Measurements from ENCODE around the gene KCNAB2. TPM values are rescaled to one million over a fixed set of nuclear protein-coding genes. Genes with fewer than 3 reads are reported as not detected.

Gene KCNAB2
- total RNA-seq, 2 experiments from 2014 or later = 290 to 299 TPM

DNA sequence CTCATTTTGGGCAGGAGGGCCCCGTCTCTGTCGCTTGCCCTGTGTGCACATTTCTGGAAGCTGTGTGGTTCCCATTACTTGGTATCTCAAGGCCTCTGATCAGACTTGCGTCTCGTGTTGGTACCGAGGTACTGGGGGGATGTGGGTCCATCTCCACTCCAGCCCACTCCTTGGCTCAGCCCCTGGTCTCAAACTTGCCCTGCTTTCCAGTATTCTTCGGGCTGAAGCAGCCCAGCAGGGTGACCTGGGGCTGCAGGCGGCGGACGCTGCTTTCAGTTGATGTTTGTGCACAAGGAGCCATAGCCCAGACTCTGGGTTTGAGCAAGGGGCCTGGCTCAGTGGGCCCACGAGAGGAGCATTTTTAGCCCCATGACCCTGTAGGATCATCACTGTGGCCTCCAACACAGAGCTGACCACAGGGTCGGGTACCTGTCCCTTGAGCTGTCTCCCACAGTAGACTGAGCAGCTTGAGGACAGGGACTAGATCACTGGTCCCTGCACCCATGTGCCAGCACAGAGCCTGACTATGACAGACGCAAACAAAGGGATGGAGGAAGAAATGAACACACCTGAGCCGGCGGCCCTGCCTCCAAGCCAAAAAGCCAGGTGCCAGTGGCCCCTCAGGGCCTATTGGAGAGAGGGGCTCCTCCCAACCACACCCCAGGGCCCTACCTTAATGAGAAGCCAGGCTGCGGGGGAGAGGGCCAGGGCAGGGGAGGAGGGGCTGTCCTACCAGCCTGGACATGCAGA lies 87.6 kb downstream of the KCNAB2 start:
- H3K4me3 Mint-ChIP-seq = no peak overlapping the region
- ChIA-PET POLR2A (no interaction called here), CTCF (no interaction called here)
- intact Hi-C loops (cut with micrococcal nuclease) = no loop called here
- DNase-seq = no peak
- H3K9me3 Mint-ChIP-seq = no peaks in the 10 kb centered on the region
- no peak overlapping the region for H3K27ac Mint-ChIP-seq
- no peak for ATAC-seq
- no peaks in the 10 kb centered on the region for H3K4me1 Mint-ChIP-seq (ENCODE audit: low read depth)
- no peaks in the 10 kb centered on the region for H3K27me3 Mint-ChIP-seq
- no peaks in the 10 kb centered on the region for H3K36me3 Mint-ChIP-seq (ENCODE audit: low read depth)
- TF ChIP-seq, protein P1, sequence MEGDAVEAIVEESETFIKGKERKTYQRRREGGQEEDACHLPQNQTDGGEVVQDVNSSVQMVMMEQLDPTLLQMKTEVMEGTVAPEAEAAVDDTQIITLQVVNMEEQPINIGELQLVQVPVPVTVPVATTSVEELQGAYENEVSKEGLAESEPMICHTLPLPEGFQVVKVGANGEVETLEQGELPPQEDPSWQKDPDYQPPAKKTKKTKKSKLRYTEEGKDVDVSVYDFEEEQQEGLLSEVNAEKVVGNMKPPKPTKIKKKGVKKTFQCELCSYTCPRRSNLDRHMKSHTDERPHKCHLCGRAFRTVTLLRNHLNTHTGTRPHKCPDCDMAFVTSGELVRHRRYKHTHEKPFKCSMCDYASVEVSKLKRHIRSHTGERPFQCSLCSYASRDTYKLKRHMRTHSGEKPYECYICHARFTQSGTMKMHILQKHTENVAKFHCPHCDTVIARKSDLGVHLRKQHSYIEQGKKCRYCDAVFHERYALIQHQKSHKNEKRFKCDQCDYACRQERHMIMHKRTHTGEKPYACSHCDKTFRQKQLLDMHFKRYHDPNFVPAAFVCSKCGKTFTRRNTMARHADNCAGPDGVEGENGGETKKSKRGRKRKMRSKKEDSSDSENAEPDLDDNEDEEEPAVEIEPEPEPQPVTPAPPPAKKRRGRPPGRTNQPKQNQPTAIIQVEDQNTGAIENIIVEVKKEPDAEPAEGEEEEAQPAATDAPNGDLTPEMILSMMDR (IDR thresholded peaks at IDR 0.05) = no peak

- CTCF ChIA-PET = no interaction called here
- H3K36me3 Mint-ChIP-seq (ENCODE audit: low read depth) = no peaks in the 10 kb centered on the region
- H3K4me3 Mint-ChIP-seq = no peak overlapping the region
- H3K9me3 Mint-ChIP-seq = no peaks in the 10 kb centered on the region
- no peaks in the 10 kb centered on the region for H3K4me1 Mint-ChIP-seq (ENCODE audit: low read depth)
- POLR2A ChIA-PET = no interaction called here
- TF ChIP-seq, protein P1 (IDR thresholded peaks at IDR 0.05) = no peak
- intact Hi-C loops (cut with micrococcal nuclease) = no loop called here
- no peak overlapping the region for H3K27ac Mint-ChIP-seq
- no peak for ATAC-seq
- DNase-seq = no peak
- no peaks in the 10 kb centered on the region for H3K27me3 Mint-ChIP-seq
These were observed 88.5 kb downstream of the KCNAB2 start for GRCh38 chr1:6134206-6134605.

DNA sequence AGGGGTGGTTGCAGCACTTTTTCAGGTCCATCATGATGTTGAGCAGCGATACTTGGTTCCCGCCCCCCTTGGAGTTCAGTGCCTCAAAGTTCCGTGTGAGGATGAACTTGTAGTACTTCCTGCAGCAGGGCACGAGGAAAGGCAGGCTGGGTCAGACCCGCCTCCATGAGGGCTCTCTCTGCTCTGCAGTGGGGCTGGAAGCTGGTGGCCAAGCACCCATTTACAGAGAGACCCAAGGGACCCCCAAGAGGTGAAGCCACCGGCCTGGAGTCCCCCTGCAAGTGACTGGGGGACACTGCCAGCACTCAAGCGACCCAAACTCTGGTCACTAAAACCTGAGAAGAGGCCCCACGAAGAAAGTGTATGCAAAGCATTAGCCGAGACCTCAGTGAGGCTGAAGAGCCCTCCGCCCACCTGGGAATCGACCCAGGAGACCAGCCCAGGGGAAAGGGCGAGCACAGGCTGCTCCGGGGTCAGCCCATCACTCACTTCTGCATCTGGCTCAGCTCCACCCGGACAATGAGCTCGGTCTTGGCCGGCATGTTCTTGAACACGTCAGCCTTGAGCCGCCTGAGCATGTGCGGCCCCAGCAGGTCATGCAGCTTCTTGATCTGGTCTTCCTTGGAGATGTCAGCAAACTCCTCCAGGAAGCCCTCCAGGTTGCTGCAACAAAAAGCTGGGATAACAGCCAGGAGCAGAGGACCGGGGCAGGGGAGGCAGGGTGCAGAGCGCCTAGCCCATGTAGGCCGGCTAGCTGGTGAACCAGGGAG lies 89.2 kb downstream of the KCNAB2 start:
- no peak overlapping the region for H3K27ac Mint-ChIP-seq
- ATAC-seq (no peak), DNase-seq (no peak)
- no peaks in the 10 kb centered on the region for H3K27me3 Mint-ChIP-seq
- ChIA-PET CTCF (interaction anchor here (0.7 kb wide), 1 partner anchor 11 kb away, joined by 3 read pairs; no protein-coding TSS in a partner anchor), POLR2A (no interaction called here)
- H3K36me3 Mint-ChIP-seq (ENCODE audit: low read depth) = no peaks in the 10 kb centered on the region
- H3K4me3 Mint-ChIP-seq = no peak overlapping the region
- intact Hi-C loops (cut with micrococcal nuclease) = no loop called here
- no peaks in the 10 kb centered on the region for H3K4me1 Mint-ChIP-seq (ENCODE audit: low read depth)
- TF ChIP-seq, protein P1 (IDR thresholded peaks at IDR 0.05) = no peak
- no peaks in the 10 kb centered on the region for H3K9me3 Mint-ChIP-seq

GRCh38 chr1:6136516-6137220 lies 91.0 kb downstream of the KCNAB2 start:
- no peaks in the 10 kb centered on the region for H3K36me3 Mint-ChIP-seq (ENCODE audit: low read depth)
- intact Hi-C loops (cut with micrococcal nuclease) = no loop called here
- ChIA-PET CTCF (interaction anchor here (0.9 kb wide), 1 partner anchor 49 kb away, joined by 3 read pairs; no protein-coding TSS in a partner anchor), POLR2A (interaction anchor here (1.6 kb wide), 1 partner anchor 13 kb away, joined by 3 read pairs; no protein-coding TSS in a partner anchor)
- DNase-seq (no peak), ATAC-seq (no peak)
- H3K9me3 Mint-ChIP-seq = no peaks in the 10 kb centered on the region
- H3K4me1 Mint-ChIP-seq (ENCODE audit: low read depth) = no peaks in the 10 kb centered on the region
- H3K27ac Mint-ChIP-seq = no peak overlapping the region
- no peaks in the 10 kb centered on the region for H3K27me3 Mint-ChIP-seq
- H3K4me3 Mint-ChIP-seq = no peak overlapping the region
- TF ChIP-seq, protein P1 (IDR thresholded peaks at IDR 0.05) = no peak

All from activated CD8-positive, alpha-beta T cell treated with anti-CD3 and anti-CD28 coated beads for 36 hours (primary cell).